K562 treated with DMSO at 1 percent for 12 hours (cell line): Measurements from ENCODE around the gene ELL2. TPM values are rescaled to one million over a fixed set of nuclear protein-coding genes. Genes with fewer than 3 reads are reported as not detected.

Experiments
- total RNA-seq: library from RNA; unstranded; fragments of 300-600 nt; gene quantifications from 2 replicates; pipeline ENCODE4 v1.2.3, GENCODE V29; 2022; ENCODE audit not compliant: insufficient read depth

ELL2 gene
- 5.9 and 7.2 TPM in 2 replicates for total RNA-seq

GRCh38 chr5:95961617-95962474 lies at the start of gene ELL2:
Gene ELL2, minus strand, starts transcription at chr5:95961851. Its CDS starts 130 bp downstream, at chr5:95961721.

Other genes starting within 250 kb of the ELL2 start
- gene RHOBTB3, start 230.5 kb downstream of the ELL2 start, total RNA-seq = 28.7 and 116 TPM in 2 replicates
- gene GLRX, start 139.1 kb downstream of the ELL2 start, total RNA-seq = 49.1 and 57.0 TPM in 2 replicates